ENCODE measurements around the gene IRF5.

DNA sequence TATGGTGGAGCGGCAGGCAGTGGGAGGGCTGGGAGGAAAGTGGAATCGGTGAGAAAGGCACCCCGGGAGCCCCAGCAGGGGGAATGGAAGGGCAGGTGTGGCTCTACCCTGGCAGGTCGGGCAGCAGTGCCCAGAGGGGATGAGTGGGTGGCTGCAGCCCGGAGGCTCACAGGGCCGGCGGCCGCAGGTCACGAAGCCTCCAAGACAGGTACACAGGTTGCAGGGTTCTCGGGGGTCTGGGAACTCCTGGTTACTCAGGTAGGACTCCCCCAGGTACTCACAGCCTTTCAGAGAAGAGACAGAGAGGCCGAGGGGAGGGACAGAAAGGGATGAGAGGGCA lies 49.0 kb upstream of the IRF5 start:
- TF ChIP-seq, protein P1, sequence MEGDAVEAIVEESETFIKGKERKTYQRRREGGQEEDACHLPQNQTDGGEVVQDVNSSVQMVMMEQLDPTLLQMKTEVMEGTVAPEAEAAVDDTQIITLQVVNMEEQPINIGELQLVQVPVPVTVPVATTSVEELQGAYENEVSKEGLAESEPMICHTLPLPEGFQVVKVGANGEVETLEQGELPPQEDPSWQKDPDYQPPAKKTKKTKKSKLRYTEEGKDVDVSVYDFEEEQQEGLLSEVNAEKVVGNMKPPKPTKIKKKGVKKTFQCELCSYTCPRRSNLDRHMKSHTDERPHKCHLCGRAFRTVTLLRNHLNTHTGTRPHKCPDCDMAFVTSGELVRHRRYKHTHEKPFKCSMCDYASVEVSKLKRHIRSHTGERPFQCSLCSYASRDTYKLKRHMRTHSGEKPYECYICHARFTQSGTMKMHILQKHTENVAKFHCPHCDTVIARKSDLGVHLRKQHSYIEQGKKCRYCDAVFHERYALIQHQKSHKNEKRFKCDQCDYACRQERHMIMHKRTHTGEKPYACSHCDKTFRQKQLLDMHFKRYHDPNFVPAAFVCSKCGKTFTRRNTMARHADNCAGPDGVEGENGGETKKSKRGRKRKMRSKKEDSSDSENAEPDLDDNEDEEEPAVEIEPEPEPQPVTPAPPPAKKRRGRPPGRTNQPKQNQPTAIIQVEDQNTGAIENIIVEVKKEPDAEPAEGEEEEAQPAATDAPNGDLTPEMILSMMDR (IDR thresholded peaks at IDR 0.05; ENCODE audit: insufficient read depth, low read length, poor library complexity, severe bottlenecking), result no peak
- TF ChIP-seq EZH2phosphoT487 (conservative IDR thresholded peaks at IDR 0.05; ENCODE audit: low read length), result no peak
